Central memory CD4-positive, alpha-beta T cell (primary cell): ENCODE data around the gene OR51F2.
"Not testable (repeated sequence)": the region's sequence is repeated elsewhere in the genome, so short reads cannot be mapped to it uniquely, and the experiment has no call there.

Source experiments
- DNase-seq: peaks from one replicate; pipeline ENCODE4 v3.0.0; 2022
- total RNA-seq, 3 experiments: gene quantifications; one replicate each; lab custom pipeline; 2026; lab: John Stamatoyannopoulos, UW

The OR51F2 gene
- total RNA-seq = 0 reads per million in 3 experiments

GRCh38 chr11:4821021-4821420, at the start of gene OR51F2:
TSS of gene OR51F2 (plus strand) at chr11:4821321. CDS start at chr11:4821422, 101 bp downstream.
- DNase-seq = no peak

- no peak for DNase-seq
Measured at GRCh38 chr11:4782454-4782853, 38.7 kb upstream of the OR51F2 start.

GRCh38 chr11:4797206-4797605, 23.9 kb upstream of the OR51F2 start:
- no peak for DNase-seq

- DNase-seq = no peak
Measured at GRCh38 chr11:4798427-4799183, 22.5 kb upstream of the OR51F2 start.

GRCh38 chr11:4801316-4801715, 19.8 kb upstream of the OR51F2 start:
- DNase-seq = not testable (repeated sequence)

- DNase-seq = no peak
Measured at GRCh38 chr11:4804280-4804679, 16.8 kb upstream of the OR51F2 start, which contains the start of gene OR52R1. TSS of gene OR52R1 (minus strand) at chr11:4804380. CDS start at chr11:4804380, 0 bp downstream.

GRCh38 chr11:4808476-4808875, 12.6 kb upstream of the OR51F2 start:
- DNase-seq = no peak

- DNase-seq = no peak
Measured at GRCh38 chr11:4809246-4809645, 11.9 kb upstream of the OR51F2 start.

GRCh38 chr11:4825132-4825531, 4.0 kb downstream of the OR51F2 start:
- DNase-seq = no peak

- no peak for DNase-seq
Measured at GRCh38 chr11:4826425-4826824, 5.3 kb downstream of the OR51F2 start.

- no peak for DNase-seq
Measured at GRCh38 chr11:4830346-4830745, 9.2 kb downstream of the OR51F2 start.

GRCh38 chr11:4830909-4831308, 9.8 kb downstream of the OR51F2 start:
- no peak for DNase-seq

- no peak for DNase-seq
Measured at GRCh38 chr11:4839851-4840549, 18.9 kb downstream of the OR51F2 start.

- DNase-seq = no peak
Measured at GRCh38 chr11:4848908-4849532, 27.9 kb downstream of the OR51F2 start, which contains the start of gene OR51S1. TSS of gene OR51S1 (minus strand) at chr11:4849208. CDS start at chr11:4849208, 0 bp downstream.

GRCh38 chr11:4851033-4851432, 29.9 kb downstream of the OR51F2 start:
- DNase-seq = no peak

- DNase-seq = not testable (repeated sequence)
Measured at GRCh38 chr11:4854286-4854685, 33.2 kb downstream of the OR51F2 start.

GRCh38 chr11:4862447-4863236, 41.5 kb downstream of the OR51F2 start:
- no peak for DNase-seq

- DNase-seq = no peak
Measured at GRCh38 chr11:4863876-4864275, 42.8 kb downstream of the OR51F2 start.

- no peak for DNase-seq
Measured at GRCh38 chr11:4865855-4866254, 44.7 kb downstream of the OR51F2 start.
